Stimulated activated CD8-positive, alpha-beta memory T cell treated with anti-CD3 and anti-CD28 coated beads, Interleukin-15, amount 100 ng/mL, for 48 hours (primary cell): ENCODE measurements around the gene STEAP1B.

Experiments
- DNase-seq, 2 donors: peaks; one replicate each; pipeline ENCODE4 v3.0.0-alpha.2; 2020; ENCODE audit warnings: low read depth in 2 of 2

Gene STEAP1B

GRCh38 chr7:22400936-22401553 lies 98.9 kb downstream of the STEAP1B start:
- DNase-seq, result no peak

- DNase-seq, result no peak
Measured at GRCh38 chr7:22400150-22400814, 99.7 kb downstream of the STEAP1B start.

DNA sequence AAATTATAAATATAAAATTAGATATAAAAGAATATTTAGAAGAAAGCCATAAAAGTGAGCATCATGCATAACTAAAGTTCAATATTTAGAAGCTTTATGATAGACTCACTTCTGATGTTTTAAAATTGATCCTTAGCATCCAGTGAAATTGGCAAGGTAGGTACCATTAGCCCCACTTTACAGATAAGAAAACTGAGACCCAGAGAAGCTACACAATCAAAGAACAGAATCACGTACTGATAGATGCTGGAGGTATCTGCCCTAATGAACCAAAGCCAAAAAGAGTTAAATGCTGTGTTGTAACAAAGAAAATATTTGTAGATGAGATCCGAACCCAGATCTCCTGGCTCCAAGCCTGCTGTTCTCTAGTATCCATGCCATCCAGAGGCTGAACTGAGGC lies 100.4 kb downstream of the STEAP1B start:
- no peak for DNase-seq

DNA sequence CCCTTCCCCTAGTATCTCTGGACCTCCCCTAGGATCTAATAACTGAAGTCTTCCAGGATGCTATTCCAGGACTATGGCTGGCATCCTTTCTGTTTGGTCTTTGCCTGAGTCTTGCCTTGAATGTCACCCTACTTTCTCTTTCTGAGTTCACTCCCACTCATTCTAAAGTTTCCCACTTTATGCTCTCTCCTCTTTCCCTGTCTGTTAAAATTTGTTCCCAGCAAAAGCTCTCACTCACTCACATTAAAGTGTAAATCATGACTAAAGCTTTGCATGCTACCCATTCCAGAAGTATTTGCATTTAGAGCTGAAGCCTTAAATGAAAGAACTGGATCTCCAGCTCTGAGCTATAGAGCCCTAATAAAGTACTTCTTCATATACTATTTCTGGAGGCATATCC lies 100.9 kb downstream of the STEAP1B start:
- DNase-seq, result no peak

- DNase-seq, result no peak
Measured at GRCh38 chr7:22397981-22398380, 102.0 kb downstream of the STEAP1B start.

GRCh38 chr7:22395222-22395621 lies 104.8 kb downstream of the STEAP1B start:
- no peak for DNase-seq

- no peak for DNase-seq
Measured at GRCh38 chr7:22394739-22395138, 105.2 kb downstream of the STEAP1B start.

GRCh38 chr7:22393913-22394729 lies 105.9 kb downstream of the STEAP1B start:
- DNase-seq, result no peak

GRCh38 chr7:22390516-22390915 lies 109.5 kb downstream of the STEAP1B start:
- DNase-seq, result no peak

GRCh38 chr7:22389892-22390291 lies 110.1 kb downstream of the STEAP1B start:
- no peak for DNase-seq

DNA sequence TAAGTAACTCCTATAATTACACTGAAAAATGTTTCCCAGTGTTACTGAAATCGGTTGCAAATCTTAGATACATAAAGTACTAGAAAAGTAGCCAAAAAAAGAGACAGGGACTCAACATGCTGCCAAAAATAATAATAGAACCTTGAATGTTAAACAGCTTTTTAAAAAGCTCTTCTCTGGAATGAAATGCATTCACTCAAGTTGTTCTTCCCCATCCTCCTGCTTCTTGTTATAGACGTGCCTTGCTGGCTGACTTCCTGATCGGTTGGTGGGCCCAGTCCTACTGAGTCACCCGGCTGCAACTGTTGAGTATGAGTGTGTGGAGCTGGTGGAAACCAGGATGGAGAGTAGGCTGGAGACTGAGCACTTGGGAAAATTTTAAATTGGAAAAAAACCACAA lies 112.4 kb downstream of the STEAP1B start:
- DNase-seq, result no peak

- DNase-seq, result no peak
Measured at GRCh38 chr7:22386865-22387264, 113.1 kb downstream of the STEAP1B start.

- no peak for DNase-seq
Measured at GRCh38 chr7:22386206-22386858, 113.7 kb downstream of the STEAP1B start.

DNA sequence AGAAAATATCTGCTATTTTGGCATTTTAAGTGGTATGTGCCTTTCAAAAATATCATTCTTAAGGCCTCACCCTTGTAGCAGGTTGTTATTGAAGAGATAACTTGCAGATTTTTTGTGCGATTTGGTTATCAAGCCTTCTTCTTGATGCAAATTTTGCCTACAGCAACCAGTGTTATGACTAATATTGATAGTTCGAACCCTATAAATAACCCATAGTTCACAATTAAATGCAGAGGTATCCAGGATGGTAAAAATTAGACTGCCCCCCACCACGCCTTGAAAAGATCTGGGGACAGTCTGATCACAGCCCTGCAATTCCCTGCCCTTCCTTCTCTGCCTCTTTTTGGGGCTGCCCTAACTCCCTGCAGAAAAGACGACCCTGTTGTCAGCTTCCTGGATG lies 114.7 kb downstream of the STEAP1B start:
- no peak for DNase-seq

DNA sequence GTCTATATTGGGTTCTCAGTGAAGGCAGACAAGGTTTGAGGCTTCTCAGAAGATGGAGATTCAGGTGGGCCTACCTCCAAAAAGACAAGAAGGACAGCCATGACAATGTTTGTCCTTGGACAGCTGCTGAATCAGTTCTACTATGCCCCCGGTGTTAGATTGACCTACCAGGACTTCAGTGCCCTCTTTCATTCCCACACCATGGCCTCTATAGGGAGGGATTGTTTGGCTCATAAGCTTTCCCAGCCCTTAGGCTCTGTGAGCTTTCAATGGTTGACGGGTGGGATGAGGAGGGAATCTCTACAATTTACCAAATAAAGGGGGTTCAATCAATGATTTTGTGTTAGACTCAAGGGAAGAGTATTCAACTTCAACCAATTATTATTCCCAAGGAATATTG lies 119.7 kb downstream of the STEAP1B start:
- DNase-seq, result no peak

DNA sequence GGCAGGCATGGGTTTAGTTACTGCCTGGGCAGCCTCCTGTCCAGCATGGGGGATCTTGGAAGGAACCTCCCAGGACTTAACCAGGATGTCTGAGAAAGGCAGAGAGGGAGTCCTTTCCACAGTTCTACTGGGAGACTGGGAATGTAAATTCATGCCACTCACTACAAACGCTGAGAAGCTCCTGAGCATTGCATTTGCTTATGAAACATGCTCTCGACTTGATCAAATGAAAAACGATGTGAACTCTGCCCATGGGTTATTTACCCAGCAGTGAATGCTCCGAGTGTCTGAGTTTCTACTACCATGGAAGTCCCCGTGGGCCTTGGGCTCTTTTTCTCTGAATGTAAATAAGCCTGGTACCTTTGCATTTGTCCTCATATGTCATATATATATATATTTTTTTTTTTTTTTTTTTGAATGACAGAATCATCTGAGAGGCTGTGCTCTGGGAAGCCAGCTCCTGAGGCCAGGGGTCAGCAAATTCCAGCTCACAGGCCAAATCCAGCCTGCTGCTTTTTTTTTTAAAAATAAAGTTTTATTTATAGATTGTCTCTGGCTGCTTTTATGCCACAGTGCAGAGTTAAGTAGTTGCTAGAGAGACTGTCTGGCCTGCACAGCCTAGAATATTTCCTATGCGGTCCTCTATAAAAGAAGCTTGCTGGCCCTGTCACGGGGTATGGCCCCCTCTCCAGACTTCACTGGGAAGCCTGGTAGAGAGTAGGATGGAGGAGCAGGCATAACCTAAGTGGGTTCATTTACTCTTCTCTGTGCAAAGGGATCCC lies 121.6 kb downstream of the STEAP1B start:
- no peak for DNase-seq

GRCh38 chr7:22377703-22378102 lies 122.3 kb downstream of the STEAP1B start:
- DNase-seq, result no peak

- DNase-seq, result no peak
Measured at GRCh38 chr7:22375359-22376048, 124.5 kb downstream of the STEAP1B start.

- DNase-seq, result no peak
Measured at GRCh38 chr7:22373911-22374310, 126.1 kb downstream of the STEAP1B start.

DNA sequence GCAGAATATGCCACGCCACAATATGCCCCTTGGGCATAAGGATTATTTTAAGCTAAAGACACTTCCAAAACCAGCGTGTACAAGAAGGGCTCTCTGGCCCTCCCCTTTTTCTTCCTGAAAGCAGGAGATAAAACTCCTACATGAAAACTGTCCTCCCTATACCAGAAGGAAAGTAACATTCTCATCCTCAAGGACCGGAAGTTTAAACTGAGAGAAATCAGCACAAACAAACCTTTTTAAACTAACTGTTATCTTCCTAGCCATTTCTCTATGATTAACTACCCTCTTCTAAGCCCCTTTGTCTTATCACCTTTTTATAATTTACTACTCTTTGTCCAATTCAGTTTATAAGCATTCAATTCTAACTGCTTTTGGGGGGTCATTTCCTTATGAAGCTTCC lies 126.6 kb downstream of the STEAP1B start:
- DNase-seq, result no peak

DNA sequence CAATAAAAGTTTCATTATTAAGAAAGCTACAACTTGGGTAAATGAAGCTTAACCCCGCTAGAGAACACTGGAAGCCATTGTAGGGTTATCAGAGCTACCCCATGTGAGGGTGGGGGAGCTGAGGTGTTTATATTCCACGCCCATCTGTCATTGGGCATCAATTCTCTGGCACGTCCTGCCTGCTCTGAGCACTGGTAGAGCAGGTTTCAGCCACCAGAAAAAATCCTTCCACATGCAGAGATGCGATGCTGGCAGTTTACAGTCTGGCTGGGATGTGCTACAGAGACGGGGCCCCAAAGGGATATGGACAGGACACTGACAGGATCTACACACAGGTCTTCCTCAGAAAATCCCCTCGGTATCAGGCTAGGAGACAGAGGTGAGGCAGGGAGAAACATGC lies 127.1 kb downstream of the STEAP1B start:
- no peak for DNase-seq
